H9 (cell line): Measurements from ENCODE around the gene ARSI. TPM values are rescaled to one million over a fixed set of nuclear protein-coding genes. Genes with fewer than 3 reads are reported as not detected.

ENCODE experiments used
- DNase-seq: peaks from one replicate; pipeline ENCODE4 v3.0.0-alpha.2; 2017
- H2AFZ ChIP-seq: one replicate; pipeline ENCODE4 v1.6.1; 2013; ENCODE audit warnings: mild to moderate bottlenecking, low read length, control low read depth, moderate library complexity
- H2AK5ac ChIP-seq: 2 replicates; pipeline ENCODE4 v1.6.1; 2013; ENCODE audit warnings: low read length, control low read depth, mixed read lengths; ENCODE audit not compliant: insufficient read length
- H2BK120ac ChIP-seq: one replicate; pipeline ENCODE4 v1.6.1; 2013; ENCODE audit warnings: low read depth, mild to moderate bottlenecking, low read length, control low read depth, inconsistent platforms; ENCODE audit not compliant: poor library complexity, severe bottlenecking
- H2BK12ac ChIP-seq: 2 replicates; pipeline ENCODE4 v1.6.1; 2013; ENCODE audit warnings: low read length, control low read depth, mixed read lengths, low read depth; ENCODE audit not compliant: insufficient read length
- H2BK15ac ChIP-seq: 2 replicates; pipeline ENCODE4 v1.6.1; 2013; ENCODE audit warnings: low read depth, low read length, control low read depth
- H2BK20ac ChIP-seq: one replicate; pipeline ENCODE4 v1.6.1; 2013; ENCODE audit warnings: low read depth, mild to moderate bottlenecking, low read length, control low read depth, inconsistent platforms; ENCODE audit not compliant: poor library complexity, severe bottlenecking
- H2BK5ac ChIP-seq: 2 replicates; pipeline ENCODE4 v1.6.1; 2013; ENCODE audit warnings: low read length, control low read depth, mixed read lengths; ENCODE audit not compliant: insufficient read length
- H3K14ac ChIP-seq: 2 replicates; pipeline ENCODE4 v1.6.1; 2013; ENCODE audit warnings: low read length, control low read depth; ENCODE audit not compliant: insufficient read depth
- H3K18ac ChIP-seq: 2 replicates; pipeline ENCODE4 v1.6.1; 2013; ENCODE audit warnings: low read depth, mild to moderate bottlenecking, mixed read lengths, low read length, control low read depth; ENCODE audit not compliant: insufficient read length
- H3K23ac ChIP-seq: 2 replicates; pipeline ENCODE4 v1.6.1; 2013; ENCODE audit warnings: low read length, control low read depth, mixed read lengths, low read depth; ENCODE audit not compliant: insufficient read length
- H3K23me2 ChIP-seq: 2 replicates; pipeline ENCODE4 v1.6.1; 2013; ENCODE audit warnings: low read depth, mild to moderate bottlenecking, mixed read lengths, low read length, control low read depth; ENCODE audit not compliant: insufficient read length, poor library complexity, severe bottlenecking
- H3K27ac ChIP-seq: 2 replicates; pipeline ENCODE4 v1.5.1; 2013; ENCODE audit warnings: low read length, control low read depth, mixed read lengths, low read depth; ENCODE audit not compliant: insufficient read length
- H3K27me3 ChIP-seq: 2 replicates; pipeline ENCODE4 v1.6.1; 2013; ENCODE audit warnings: low read length, control low read depth, inconsistent platforms; ENCODE audit not compliant: insufficient read depth
- H3K4ac ChIP-seq: 2 replicates; pipeline ENCODE4 v1.6.1; 2013; ENCODE audit warnings: low read depth, mild to moderate bottlenecking, control low read depth, inconsistent platforms, low read length, moderate library complexity
- H3K4me1 ChIP-seq: 2 replicates; pipeline ENCODE4 v1.6.1; 2013; ENCODE audit warnings: low read length, control low read depth, inconsistent platforms; ENCODE audit not compliant: insufficient read depth
- H3K4me2 ChIP-seq: 2 replicates; pipeline ENCODE4 v1.6.1; 2013; ENCODE audit warnings: low read length, control low read depth, mixed read lengths; ENCODE audit not compliant: insufficient read length, insufficient read depth
- H3K56ac ChIP-seq: 2 replicates; pipeline ENCODE4 v1.6.1; 2013; ENCODE audit warnings: low read depth, mild to moderate bottlenecking, mixed read lengths, low read length, control low read depth; ENCODE audit not compliant: insufficient read length
- H3K79me1 ChIP-seq: 2 replicates; pipeline ENCODE4 v1.6.1; 2013; ENCODE audit warnings: low read depth, mild to moderate bottlenecking, moderate library complexity, low read length, control low read depth, inconsistent platforms; ENCODE audit not compliant: insufficient read depth, poor library complexity, severe bottlenecking
- H3K79me2 ChIP-seq: 2 replicates; pipeline ENCODE4 v1.6.1; 2013; ENCODE audit warnings: low read length, control low read depth, inconsistent platforms; ENCODE audit not compliant: insufficient read depth
- H3K9ac ChIP-seq: 2 replicates; pipeline ENCODE4 v1.6.1; 2013; ENCODE audit warnings: low read length, control low read depth, mixed read lengths; ENCODE audit not compliant: insufficient read length; ENCODE audit errors: extremely low read depth
- H3K9me3 ChIP-seq: one replicate; pipeline ENCODE4 v1.6.1; 2013; ENCODE audit warnings: low read depth, low read length, inconsistent platforms; ENCODE audit not compliant: control insufficient read depth
- H3T11ph ChIP-seq: one replicate; pipeline ENCODE4 v1.6.1; 2013; ENCODE audit warnings: mild to moderate bottlenecking, low read length, control low read depth, inconsistent platforms
- H4K20me1 ChIP-seq: one replicate; pipeline ENCODE4 v1.6.1; 2013; ENCODE audit not compliant: control insufficient read depth, insufficient read length, insufficient read depth
- H4K5ac ChIP-seq: 2 replicates; pipeline ENCODE4 v1.6.1; 2013; ENCODE audit warnings: low read depth, mild to moderate bottlenecking, mixed read lengths, low read length, control low read depth; ENCODE audit not compliant: insufficient read length
- H4K8ac ChIP-seq: replicated peaks from 2 replicates; pipeline ENCODE4 v1.6.1; 2013; ENCODE audit warnings: low read length, control low read depth, mixed read lengths, low read depth; ENCODE audit not compliant: insufficient read length
- H4K91ac ChIP-seq: 2 replicates; pipeline ENCODE4 v1.6.1; 2013; ENCODE audit warnings: low read depth, mild to moderate bottlenecking, moderate library complexity, mixed read lengths, low read length, control low read depth; ENCODE audit not compliant: insufficient read length
- H3K27ac Mint-ChIP-seq, 3 experiments: 2 replicates in 2 of 3; 3 replicates in 1 of 3; pipeline ENCODE4 v1.8.0; 2020 to 2021; ENCODE audit warnings: mixed read lengths in 3 of 3, mild to moderate bottlenecking in 1 of 3, moderate library complexity in 1 of 3
- H3K27me3 Mint-ChIP-seq: 2 replicates; pipeline ENCODE4 v1.8.0; 2021; ENCODE audit warnings: low read depth, mild to moderate bottlenecking, moderate library complexity, mixed read lengths
- H3K36me3 Mint-ChIP-seq, 3 experiments: 2 replicates in 2 of 3; 3 replicates in 1 of 3; pipeline ENCODE4 v1.8.0; 2020 to 2021; ENCODE audit warnings: low read depth in 3 of 3, mixed read lengths in 3 of 3; ENCODE audit not compliant: insufficient read depth in 1 of 3
- H3K4me1 Mint-ChIP-seq, 2 experiments: 2 replicates each; pipeline ENCODE4 v1.8.0; 2020; ENCODE audit warnings: mixed read lengths in 2 of 2
- H3K4me3 Mint-ChIP-seq, 2 experiments: 2 replicates in 1 of 2; 3 replicates in 1 of 2; pipeline ENCODE4 v1.8.0; 2020 to 2021; ENCODE audit warnings: mild to moderate bottlenecking in 2 of 2, mixed read lengths in 2 of 2, moderate library complexity in 1 of 2
- H3K9me3 Mint-ChIP-seq, 2 experiments: 2 replicates in 1 of 2; 3 replicates in 1 of 2; pipeline ENCODE4 v1.8.0; 2020; ENCODE audit warnings: mild to moderate bottlenecking in 2 of 2, mixed read lengths in 2 of 2, moderate library complexity in 1 of 2
- WGBS: extraction: QIAGEN DNeasy Blood & Tissue Kit; methylation state at CpG from one replicate; pipeline ENCODE4 v1.1.7; 2013; ENCODE audit warnings: missing lambda C conversion rate, low lambda C conversion rate, mixed read lengths; ENCODE audit not compliant: insufficient read length; ENCODE audit errors: extremely low coverage; 5-methylcytosine and 5-hydroxymethylcytosine counted together
- total RNA-seq: library from RNA; stranded (reverse); gene quantifications from 2 replicates; pipeline ENCODE4 v1.2.1, GENCODE V29; 2021
- TF ChIP-seq, protein P1 (sequence below): fragments of 200-600 bp; sonication (generic); conservative IDR thresholded peaks from 3 replicates; pipeline ENCODE4 v1.8.0; 2021; ENCODE audit warnings: antibody characterized with exemption, mild to moderate bottlenecking

Gene ARSI
- total RNA-seq, 1 experiment from 2014 or later: 1.7 TPM

DNA sequence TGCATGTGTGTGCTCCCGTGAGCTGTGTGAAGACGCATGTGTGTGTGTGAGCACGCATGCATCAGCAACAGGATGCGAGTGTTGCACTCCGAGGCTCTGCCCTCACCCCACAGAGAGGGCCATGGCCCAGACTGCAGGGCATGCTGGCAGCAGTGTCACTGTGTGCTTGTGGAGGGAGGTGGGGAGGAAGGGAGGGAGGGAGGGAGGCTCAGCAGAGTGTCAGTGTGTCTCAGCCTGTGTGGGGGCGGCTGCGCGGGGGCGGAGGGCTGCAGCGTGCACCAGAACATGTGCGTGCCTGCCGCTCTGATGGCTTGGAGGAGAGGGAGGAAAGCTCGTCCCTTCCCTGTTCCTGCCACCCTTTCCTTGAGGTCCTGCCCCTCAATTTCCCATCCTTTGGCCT lies 18.4 kb downstream of the ARSI start:
- Histone ChIP-seq H2AFZ (no peak overlapping the region), H3K27me3 (no peaks in the 10 kb centered on the region), H3K79me1 (no peaks in the 10 kb centered on the region), H3K4ac (no peak overlapping the region), H3K79me2 (no peaks in the 10 kb centered on the region), H3K4me2 (no peak overlapping the region), H4K91ac (no peak overlapping the region), H3T11ph (no peak overlapping the region), H4K8ac (no peak overlapping the region), H2AK5ac (no peak overlapping the region), H3K23ac (no peak overlapping the region), H3K23me2 (no peaks in the 10 kb centered on the region), H4K20me1 (no peaks in the 10 kb centered on the region), H4K5ac (no peak overlapping the region), H3K27ac (no peak overlapping the region), H3K56ac (no peak overlapping the region), H2BK5ac (no peak overlapping the region), H3K9me3 (no peaks in the 10 kb centered on the region), H3K14ac (no peak overlapping the region), H3K4me1 (no peaks in the 10 kb centered on the region), H3K9ac (no peak overlapping the region), H3K18ac (no peak overlapping the region), H2BK12ac (no peak overlapping the region), H2BK120ac (no peak overlapping the region), H2BK20ac (no peak overlapping the region), H2BK15ac (no peak overlapping the region)
- Mint-ChIP-seq H3K4me1 (peaks cover 14 to 23% of the 10 kb centered on the region in 2 experiments), H3K27me3 (peaks cover 19% of the 10 kb centered on the region), H3K9me3 (no peaks in the 10 kb centered on the region), H3K36me3 (no peaks in the 10 kb centered on the region), H3K27ac (no peak overlapping the region), H3K4me3 (no peak overlapping the region)
- DNase-seq: no peak
- TF ChIP-seq, protein P1, sequence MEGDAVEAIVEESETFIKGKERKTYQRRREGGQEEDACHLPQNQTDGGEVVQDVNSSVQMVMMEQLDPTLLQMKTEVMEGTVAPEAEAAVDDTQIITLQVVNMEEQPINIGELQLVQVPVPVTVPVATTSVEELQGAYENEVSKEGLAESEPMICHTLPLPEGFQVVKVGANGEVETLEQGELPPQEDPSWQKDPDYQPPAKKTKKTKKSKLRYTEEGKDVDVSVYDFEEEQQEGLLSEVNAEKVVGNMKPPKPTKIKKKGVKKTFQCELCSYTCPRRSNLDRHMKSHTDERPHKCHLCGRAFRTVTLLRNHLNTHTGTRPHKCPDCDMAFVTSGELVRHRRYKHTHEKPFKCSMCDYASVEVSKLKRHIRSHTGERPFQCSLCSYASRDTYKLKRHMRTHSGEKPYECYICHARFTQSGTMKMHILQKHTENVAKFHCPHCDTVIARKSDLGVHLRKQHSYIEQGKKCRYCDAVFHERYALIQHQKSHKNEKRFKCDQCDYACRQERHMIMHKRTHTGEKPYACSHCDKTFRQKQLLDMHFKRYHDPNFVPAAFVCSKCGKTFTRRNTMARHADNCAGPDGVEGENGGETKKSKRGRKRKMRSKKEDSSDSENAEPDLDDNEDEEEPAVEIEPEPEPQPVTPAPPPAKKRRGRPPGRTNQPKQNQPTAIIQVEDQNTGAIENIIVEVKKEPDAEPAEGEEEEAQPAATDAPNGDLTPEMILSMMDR: no peak
- WGBS: no CpG with 5 or more reads among the region's 13 CpGs
